A673 (cell line): ENCODE data around the gene APBA3. TPM values are rescaled to one million over a fixed set of nuclear protein-coding genes. Genes with fewer than 3 reads are reported as not detected.
"Not testable (repeated sequence)": the region's sequence is repeated elsewhere in the genome, so short reads cannot be mapped to it uniquely, and the experiment has no call there.

ENCODE experiments used
- BruUV-seq: library from RNA; stranded (reverse); fragments of 400-500 nt; replicated peaks from 2 replicates; lab custom pipeline; 2021; lab: Mats Ljungman, UMichigan
- CTCF ChIA-PET: fragments of 300-600 bp; sonication (Branson Sonifier 250); formaldehyde crosslinking; loops from one replicate; lab custom pipeline; 2022; ENCODE audit warnings: antibody characterized with exemption; lab: Charles Lee
- POLR2A ChIA-PET: fragments of 300-600 bp; sonication (Branson Sonifier 250); formaldehyde crosslinking; loops from one replicate; lab custom pipeline; 2022; ENCODE audit warnings: antibody characterized with exemption; ENCODE audit not compliant: low non-redundant PET; lab: Charles Lee
- DNase-seq: peaks from one replicate; pipeline ENCODE4 v3.0.0-alpha.2; 2015; ENCODE audit warnings: low spot score
- H3K27ac ChIP-seq: fragments of 200-600 bp; sonication (generic); 2 replicates; pipeline ENCODE4 v1.5.1; 2016; ENCODE audit warnings: mixed run types, low read depth, mild to moderate bottlenecking, mixed read lengths, antibody characterized with exemption, low read length; ENCODE audit not compliant: poor library complexity, severe bottlenecking
- H3K27me3 ChIP-seq: fragments of 200-600 bp; sonication (generic); replicated peaks from 2 replicates; pipeline ENCODE4 v1.6.1; 2017; ENCODE audit warnings: mixed run types, low read depth, mild to moderate bottlenecking, mixed read lengths, antibody characterized with exemption, low read length; ENCODE audit not compliant: insufficient read depth, poor library complexity
- H3K36me3 ChIP-seq: fragments of 200-600 bp; sonication (generic); 2 replicates; pipeline ENCODE4 v1.6.1; 2016; ENCODE audit warnings: mixed run types, mild to moderate bottlenecking, mixed read lengths, antibody characterized with exemption, low read length; ENCODE audit not compliant: insufficient read depth, poor library complexity, severe bottlenecking
- H3K4me1 ChIP-seq: fragments of 200-600 bp; sonication (generic); 2 replicates; pipeline ENCODE4 v1.6.1; 2017; ENCODE audit warnings: mixed run types, mild to moderate bottlenecking, mixed read lengths, antibody characterized with exemption, low read length; ENCODE audit not compliant: insufficient read depth, poor library complexity, severe bottlenecking
- H3K4me3 ChIP-seq: fragments of 200-600 bp; sonication (generic); 2 replicates; pipeline ENCODE4 v1.5.1; 2016; ENCODE audit warnings: low read depth, mixed run types, mild to moderate bottlenecking, mixed read lengths, low read length; ENCODE audit not compliant: poor library complexity, severe bottlenecking
- H3K9me3 ChIP-seq: fragments of 200-600 bp; sonication (generic); 2 replicates; pipeline ENCODE4 v1.6.1; 2016; ENCODE audit warnings: mixed run types, low read depth, mild to moderate bottlenecking, mixed read lengths, antibody characterized with exemption, low read length; ENCODE audit not compliant: poor library complexity, severe bottlenecking
- EZH2 ChIP-seq: fragments of 200-600 bp; sonication (generic); IDR thresholded peaks from 2 replicates; pipeline ENCODE4 v1.6.1; 2017; ENCODE audit warnings: borderline replicate concordance, low read depth, mild to moderate bottlenecking, mixed read lengths, antibody characterized with exemption, low read length; ENCODE audit not compliant: poor library complexity, severe bottlenecking
- intact Hi-C: fragments of 100-400 bp; cut with micrococcal nuclease; formaldehyde crosslinking; loops from one replicate; pipeline ENCODE4 v1.10.0; 2022; ENCODE audit not compliant: unreplicated experiment
- total RNA-seq: library from RNA; stranded (reverse); gene quantifications from 2 replicates; pipeline ENCODE4 v1.2.3, GENCODE V29; 2021
- TF ChIP-seq, protein P1 (sequence below): fragments of 300-800, 200-600 bp; sonication (generic); conservative IDR thresholded peaks from 2 replicates; pipeline ENCODE4 v1.5.1; 2017; ENCODE audit warnings: low read depth, mild to moderate bottlenecking, antibody characterized with exemption, low read length, moderate library complexity, mixed read lengths

Gene APBA3
- total RNA-seq, 1 experiment from 2014 or later = 30.0 TPM

DNA sequence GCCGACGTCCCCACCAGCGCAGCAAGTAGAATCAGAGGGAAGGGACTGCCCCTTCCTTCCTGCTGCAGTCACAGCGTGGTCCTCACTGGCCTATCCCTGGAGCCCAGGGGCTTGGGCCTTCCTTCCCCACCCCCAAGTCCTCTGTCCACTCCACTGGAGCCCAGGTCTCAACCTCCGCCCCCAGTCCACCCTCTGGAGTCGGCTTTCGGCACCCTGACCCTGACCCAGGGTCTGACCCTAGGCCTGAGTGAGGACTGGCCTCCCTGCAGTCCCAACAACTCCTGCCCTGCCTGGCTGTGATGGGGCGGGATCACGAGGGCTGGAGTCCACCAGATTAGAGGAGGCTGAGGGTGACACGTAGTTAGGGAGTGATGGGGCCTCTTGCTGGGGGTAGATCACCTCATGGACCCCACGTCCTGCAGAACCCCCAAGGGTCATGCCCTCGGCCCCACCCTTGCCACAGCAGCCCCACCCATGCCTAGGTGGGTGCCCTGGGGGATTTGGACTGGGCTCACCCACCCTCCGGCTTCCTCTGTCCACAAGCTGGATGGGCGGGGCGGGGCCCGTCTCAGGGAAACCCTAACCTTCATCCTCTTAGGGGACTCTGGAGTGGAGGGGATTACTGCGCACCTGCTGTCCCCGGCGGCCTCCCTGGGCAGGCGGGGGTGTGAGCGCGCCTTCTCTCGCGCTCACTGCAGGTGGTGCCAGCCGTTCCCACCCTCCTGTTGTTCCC lies 6.7 kb upstream of the APBA3 start:
- H3K4me1 ChIP-seq = peaks cover 2% of the 10 kb centered on the region
- no TSS peak for BruUV-seq
- no peak for DNase-seq
- TF ChIP-seq EZH2 = no peak
- TF ChIP-seq, protein P1, sequence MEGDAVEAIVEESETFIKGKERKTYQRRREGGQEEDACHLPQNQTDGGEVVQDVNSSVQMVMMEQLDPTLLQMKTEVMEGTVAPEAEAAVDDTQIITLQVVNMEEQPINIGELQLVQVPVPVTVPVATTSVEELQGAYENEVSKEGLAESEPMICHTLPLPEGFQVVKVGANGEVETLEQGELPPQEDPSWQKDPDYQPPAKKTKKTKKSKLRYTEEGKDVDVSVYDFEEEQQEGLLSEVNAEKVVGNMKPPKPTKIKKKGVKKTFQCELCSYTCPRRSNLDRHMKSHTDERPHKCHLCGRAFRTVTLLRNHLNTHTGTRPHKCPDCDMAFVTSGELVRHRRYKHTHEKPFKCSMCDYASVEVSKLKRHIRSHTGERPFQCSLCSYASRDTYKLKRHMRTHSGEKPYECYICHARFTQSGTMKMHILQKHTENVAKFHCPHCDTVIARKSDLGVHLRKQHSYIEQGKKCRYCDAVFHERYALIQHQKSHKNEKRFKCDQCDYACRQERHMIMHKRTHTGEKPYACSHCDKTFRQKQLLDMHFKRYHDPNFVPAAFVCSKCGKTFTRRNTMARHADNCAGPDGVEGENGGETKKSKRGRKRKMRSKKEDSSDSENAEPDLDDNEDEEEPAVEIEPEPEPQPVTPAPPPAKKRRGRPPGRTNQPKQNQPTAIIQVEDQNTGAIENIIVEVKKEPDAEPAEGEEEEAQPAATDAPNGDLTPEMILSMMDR = no peak
- no peak overlapping the region for H3K27ac ChIP-seq
- intact Hi-C loops = no loop called here
- ChIA-PET POLR2A (no interaction called here), CTCF (no interaction called here)
- no peaks in the 10 kb centered on the region for H3K9me3 ChIP-seq
- H3K27me3 ChIP-seq = no peaks in the 10 kb centered on the region
- H3K36me3 ChIP-seq = no peaks in the 10 kb centered on the region
- H3K4me3 ChIP-seq = no peak overlapping the region

DNA sequence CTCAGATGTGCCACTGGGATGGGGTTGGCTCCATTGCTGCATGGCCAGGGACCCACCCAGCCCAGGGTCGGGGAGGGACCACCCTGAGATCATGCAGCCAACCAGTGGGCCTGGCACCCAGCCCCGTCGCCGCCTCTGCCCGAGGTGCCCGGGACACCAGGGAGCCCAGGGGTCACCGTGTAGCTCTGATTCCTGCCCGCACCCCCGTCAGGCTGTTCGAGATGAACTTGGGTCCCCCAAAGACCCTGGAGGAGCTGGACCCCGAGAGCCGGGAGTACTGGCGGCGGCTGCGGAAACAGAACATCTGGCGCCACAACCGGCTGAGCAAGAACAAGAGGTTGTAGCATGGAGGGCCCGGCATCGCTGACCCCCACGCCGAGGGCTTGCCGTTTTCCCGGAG lies 5.6 kb upstream of the APBA3 start:
- Histone ChIP-seq H3K36me3 (no peaks in the 10 kb centered on the region), H3K27me3 (no peaks in the 10 kb centered on the region), H3K27ac (no peak overlapping the region), H3K4me1 (peaks cover 4% of the 10 kb centered on the region), H3K4me3 (no peak overlapping the region), H3K9me3 (no peaks in the 10 kb centered on the region)
- DNase-seq = no peak
- TF ChIP-seq, protein P1 = no peak
- TF ChIP-seq EZH2 = no peak
- CTCF ChIA-PET = no interaction called here
- POLR2A ChIA-PET = no interaction called here
- no TSS peak for BruUV-seq
- intact Hi-C loops = no loop called here

DNA sequence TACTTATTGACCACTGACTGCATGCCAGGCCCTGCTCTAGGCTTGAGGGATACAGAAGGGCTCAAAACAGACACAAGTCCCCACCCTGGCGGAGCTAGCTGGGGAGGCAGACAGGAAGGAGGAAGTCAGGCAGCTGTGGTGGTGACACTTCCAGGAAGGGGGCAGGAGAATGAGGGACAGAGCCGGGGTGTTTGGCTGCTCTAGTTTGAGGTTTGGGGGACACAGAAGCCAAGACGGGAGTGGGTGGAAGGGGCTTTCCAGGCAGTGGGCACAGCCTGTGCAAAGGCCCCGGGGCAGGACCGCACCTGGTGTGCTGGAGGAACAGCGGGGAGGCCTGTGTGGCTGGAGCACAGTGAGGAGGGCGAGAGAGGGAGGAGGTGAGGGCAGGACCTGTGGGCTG lies 5.0 kb upstream of the APBA3 start:
- DNase-seq = no peak
- intact Hi-C loops = no loop called here
- Histone ChIP-seq H3K27me3 (no peaks in the 10 kb centered on the region), H3K27ac (no peak overlapping the region), H3K4me3 (no peak overlapping the region), H3K36me3 (no peaks in the 10 kb centered on the region), H3K4me1 (peaks cover 4% of the 10 kb centered on the region), H3K9me3 (no peaks in the 10 kb centered on the region)
- ChIA-PET POLR2A (no interaction called here), CTCF (no interaction called here)
- no peak for TF ChIP-seq EZH2
- TF ChIP-seq, protein P1 = no peak
- BruUV-seq = no TSS peak

DNA sequence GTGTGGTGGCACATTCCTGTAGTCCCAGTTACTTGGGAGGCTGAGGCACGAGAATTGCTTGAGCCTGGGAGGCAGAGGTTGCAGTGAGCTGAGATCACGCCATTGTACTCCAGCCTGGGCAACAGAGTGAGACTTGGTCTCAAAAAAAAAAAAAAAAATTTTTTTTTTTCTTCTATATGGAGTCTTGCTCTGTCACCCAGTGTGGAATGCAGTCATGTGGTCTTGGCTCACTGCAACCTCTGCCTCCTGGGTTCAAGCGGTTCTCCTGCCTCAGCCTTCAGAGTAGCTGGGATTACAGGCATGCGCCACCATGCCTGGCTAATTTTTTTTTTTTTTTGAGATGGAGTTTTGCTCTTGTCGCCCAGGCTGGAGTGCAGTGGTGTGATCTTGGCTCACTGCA lies 4.3 kb upstream of the APBA3 start:
- intact Hi-C loops, DNase-seq, H3K9me3 ChIP-seq, H3K36me3 ChIP-seq, BruUV-seq, H3K27ac ChIP-seq, H3K4me1 ChIP-seq, POLR2A ChIA-PET, H3K27me3 ChIP-seq, CTCF ChIA-PET, H3K4me3 ChIP-seq: not testable (repeated sequence)
